HG03469 (cell line): ENCODE measurements around the gene TOMT.

Source experiments
- ATAC-seq: cut with Tn5 transposase; IDR thresholded peaks from one replicate; pipeline ENCODE4 v1.9.1; 2021; ENCODE audit warnings: mild to moderate bottlenecking, moderate library complexity, moderate number of reproducible peaks; ENCODE audit not compliant: unreplicated experiment

The TOMT gene

DNA sequence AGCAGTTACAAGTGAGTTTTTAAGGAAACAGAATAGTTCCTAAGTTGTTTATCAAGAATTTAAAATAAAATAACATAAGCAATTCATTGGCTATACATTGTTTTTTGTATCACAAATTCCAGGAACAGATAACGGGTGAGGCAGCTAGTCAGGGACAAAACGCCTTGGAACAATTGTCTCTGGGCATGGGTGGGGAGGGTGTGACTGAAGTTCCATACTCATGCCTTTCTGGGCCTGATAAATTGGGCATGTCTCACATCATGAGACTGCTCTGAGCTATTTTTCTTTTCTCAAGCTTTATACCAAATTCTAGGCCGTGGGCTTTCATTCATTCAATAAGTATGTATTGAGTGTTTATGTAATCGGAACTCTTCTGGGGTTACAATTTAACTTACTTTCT is 51.4 kb downstream of the TOMT start:
- ATAC-seq: no peak
